ENCODE results near the gene CHCHD3.
"Not testable (repeated sequence)": the region's sequence is repeated elsewhere in the genome, so short reads cannot be mapped to it uniquely, and the experiment has no call there.

The CHCHD3 gene

DNA sequence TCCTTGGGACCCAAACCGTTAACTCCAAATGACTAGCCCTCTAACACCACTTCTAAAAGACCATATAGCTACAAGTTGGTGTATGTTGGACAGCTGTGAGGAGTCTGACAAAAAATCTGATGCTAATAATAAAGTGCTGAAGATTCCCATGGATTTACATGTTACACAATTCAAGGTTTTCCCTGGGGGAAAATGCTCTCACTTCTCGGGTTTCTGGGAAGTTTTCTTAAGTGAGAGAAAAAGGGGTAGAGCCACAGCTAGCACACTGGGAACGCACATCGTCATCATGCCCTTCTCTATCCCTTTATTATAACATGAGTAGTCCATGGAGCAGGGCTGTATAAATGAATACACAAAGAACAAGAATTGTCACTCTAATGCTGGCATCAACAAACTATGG lies 162.1 kb downstream of the CHCHD3 start:
- WGBS (ENCODE audit: insufficient coverage, insufficient read length), result no CpG with 5 or more reads among the region's 4 CpGs
- DNase-seq (ENCODE audit: low read depth, low spot score), result no peak
- Histone ChIP-seq H3K27ac (ENCODE audit: low read length) (no peak overlapping the region), H3K36me3 (ENCODE audit: control insufficient read depth, insufficient read depth, low read length) (no peaks in the 10 kb centered on the region), H3K4me3 (ENCODE audit: low read length) (no peak overlapping the region), H3K27me3 (ENCODE audit: control insufficient read depth, insufficient read depth, low read length) (no peaks in the 10 kb centered on the region), H3K4me1 (ENCODE audit: control insufficient read depth, insufficient read depth, low read length) (no peaks in the 10 kb centered on the region), H3K9me3 (ENCODE audit: control insufficient read depth, insufficient read depth, low read length) (no peaks in the 10 kb centered on the region)

- Histone ChIP-seq H3K36me3 (ENCODE audit: control insufficient read depth, insufficient read depth, low read length) (no peaks in the 10 kb centered on the region), H3K4me3 (ENCODE audit: low read length) (no peak overlapping the region), H3K9me3 (ENCODE audit: control insufficient read depth, insufficient read depth, low read length) (no peaks in the 10 kb centered on the region), H3K4me1 (ENCODE audit: control insufficient read depth, insufficient read depth, low read length) (no peaks in the 10 kb centered on the region), H3K27me3 (ENCODE audit: control insufficient read depth, insufficient read depth, low read length) (no peaks in the 10 kb centered on the region), H3K27ac (ENCODE audit: low read length) (no peak overlapping the region)
- no peak for DNase-seq (ENCODE audit: low read depth, low spot score)
- WGBS (ENCODE audit: insufficient coverage, insufficient read length), result no CpG with 5 or more reads among the region's 2 CpGs
These were observed 166.2 kb downstream of the CHCHD3 start for GRCh38 chr7:132915647-132916046.

- Histone ChIP-seq H3K4me3 (ENCODE audit: low read length) (no peak overlapping the region), H3K9me3 (ENCODE audit: control insufficient read depth, insufficient read depth, low read length) (no peaks in the 10 kb centered on the region), H3K27me3 (ENCODE audit: control insufficient read depth, insufficient read depth, low read length) (no peaks in the 10 kb centered on the region), H3K27ac (ENCODE audit: low read length) (no peak overlapping the region), H3K4me1 (ENCODE audit: control insufficient read depth, insufficient read depth, low read length) (no peaks in the 10 kb centered on the region), H3K36me3 (ENCODE audit: control insufficient read depth, insufficient read depth, low read length) (no peaks in the 10 kb centered on the region)
- DNase-seq (ENCODE audit: low read depth, low spot score), result no peak
- WGBS (ENCODE audit: insufficient coverage, insufficient read length), result no CpG with 5 or more reads among the region's 5 CpGs
These were observed 171.2 kb downstream of the CHCHD3 start for GRCh38 chr7:132910657-132911056.

- Histone ChIP-seq H3K27ac (ENCODE audit: low read length) (no peak overlapping the region), H3K9me3 (ENCODE audit: control insufficient read depth, insufficient read depth, low read length) (no peaks in the 10 kb centered on the region), H3K36me3 (ENCODE audit: control insufficient read depth, insufficient read depth, low read length) (no peaks in the 10 kb centered on the region), H3K4me1 (ENCODE audit: control insufficient read depth, insufficient read depth, low read length) (no peaks in the 10 kb centered on the region), H3K4me3 (ENCODE audit: low read length) (no peak overlapping the region), H3K27me3 (ENCODE audit: control insufficient read depth, insufficient read depth, low read length) (no peaks in the 10 kb centered on the region)
- WGBS (ENCODE audit: insufficient coverage, insufficient read length), result no CpG with 5 or more reads among the region's 3 CpGs
- DNase-seq (ENCODE audit: low read depth, low spot score), result no peak
These were observed 174.4 kb downstream of the CHCHD3 start for GRCh38 chr7:132907380-132907940.

GRCh38 chr7:132906193-132906835 lies 175.6 kb downstream of the CHCHD3 start:
- no CpG with 5 or more reads among the region's 7 CpGs for WGBS (ENCODE audit: insufficient coverage, insufficient read length)
- no peak for DNase-seq (ENCODE audit: low read depth, low spot score)

DNA sequence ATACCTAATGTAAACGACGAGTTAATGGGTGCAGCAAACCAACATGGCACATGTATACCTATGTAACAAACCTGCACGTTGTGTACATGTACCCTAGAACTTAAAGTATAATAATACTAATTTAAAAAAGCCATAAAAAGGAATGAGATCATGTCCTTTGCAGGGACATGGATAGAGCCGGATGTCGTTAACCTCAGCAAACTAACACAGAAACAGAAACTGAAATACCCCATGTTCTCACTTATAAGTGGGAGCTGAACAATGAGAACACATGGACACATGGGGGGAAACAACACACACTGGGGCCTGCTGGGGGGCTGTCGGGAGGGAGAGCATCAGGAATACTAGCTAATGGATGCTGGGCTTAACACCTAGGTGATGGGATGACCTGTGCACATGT lies 176.8 kb downstream of the CHCHD3 start:
- H3K9me3 ChIP-seq (ENCODE audit: control insufficient read depth, insufficient read depth, low read length); H3K4me1 ChIP-seq (ENCODE audit: control insufficient read depth, insufficient read depth, low read length); H3K27ac ChIP-seq (ENCODE audit: low read length); DNase-seq (ENCODE audit: low read depth, low spot score); H3K36me3 ChIP-seq (ENCODE audit: control insufficient read depth, insufficient read depth, low read length); H3K4me3 ChIP-seq (ENCODE audit: low read length); H3K27me3 ChIP-seq (ENCODE audit: control insufficient read depth, insufficient read depth, low read length): not testable (repeated sequence)
- WGBS (ENCODE audit: insufficient coverage, insufficient read length), result no CpG with 5 or more reads among the region's 6 CpGs

More at GRCh38 chr7:132906193-132906835, 175.6 kb downstream of the CHCHD3 start:
- no peak overlapping the region for H3K4me3 ChIP-seq (ENCODE audit: low read length)
- H3K4me1 ChIP-seq (ENCODE audit: control insufficient read depth, insufficient read depth, low read length), result no peaks in the 10 kb centered on the region
- H3K9me3 ChIP-seq (ENCODE audit: control insufficient read depth, insufficient read depth, low read length), result no peaks in the 10 kb centered on the region
- no peak overlapping the region for H3K27ac ChIP-seq (ENCODE audit: low read length)
- H3K36me3 ChIP-seq (ENCODE audit: control insufficient read depth, insufficient read depth, low read length), result no peaks in the 10 kb centered on the region
- H3K27me3 ChIP-seq (ENCODE audit: control insufficient read depth, insufficient read depth, low read length), result no peaks in the 10 kb centered on the region

- no peak overlapping the region for H3K27ac ChIP-seq (ENCODE audit: low read length)
- no peak overlapping the region for H3K4me3 ChIP-seq (ENCODE audit: low read length)
- H3K36me3 ChIP-seq (ENCODE audit: control insufficient read depth, insufficient read depth, low read length), result no peaks in the 10 kb centered on the region
- DNase-seq (ENCODE audit: low read depth, low spot score), result no peak
- no peaks in the 10 kb centered on the region for H3K27me3 ChIP-seq (ENCODE audit: control insufficient read depth, insufficient read depth, low read length)
- no peaks in the 10 kb centered on the region for H3K4me1 ChIP-seq (ENCODE audit: control insufficient read depth, insufficient read depth, low read length)
- H3K9me3 ChIP-seq (ENCODE audit: control insufficient read depth, insufficient read depth, low read length), result no peaks in the 10 kb centered on the region
These were observed 177.7 kb downstream of the CHCHD3 start for GRCh38 chr7:132904209-132904608.

GRCh38 chr7:132902294-132902693 lies 179.6 kb downstream of the CHCHD3 start:
- not testable (repeated sequence) for H3K27me3 ChIP-seq (ENCODE audit: control insufficient read depth, insufficient read depth, low read length); H3K4me1 ChIP-seq (ENCODE audit: control insufficient read depth, insufficient read depth, low read length); H3K27ac ChIP-seq (ENCODE audit: low read length); DNase-seq (ENCODE audit: low read depth, low spot score); H3K4me3 ChIP-seq (ENCODE audit: low read length); H3K9me3 ChIP-seq (ENCODE audit: control insufficient read depth, insufficient read depth, low read length); H3K36me3 ChIP-seq (ENCODE audit: control insufficient read depth, insufficient read depth, low read length)
- no CpG with 5 or more reads among the region's 3 CpGs for WGBS (ENCODE audit: insufficient coverage, insufficient read length)

- no peak for DNase-seq (ENCODE audit: low read depth, low spot score)
- H3K27me3 ChIP-seq (ENCODE audit: control insufficient read depth, insufficient read depth, low read length), result no peaks in the 10 kb centered on the region
- no peaks in the 10 kb centered on the region for H3K36me3 ChIP-seq (ENCODE audit: control insufficient read depth, insufficient read depth, low read length)
- H3K9me3 ChIP-seq (ENCODE audit: control insufficient read depth, insufficient read depth, low read length), result no peaks in the 10 kb centered on the region
- WGBS (ENCODE audit: insufficient coverage, insufficient read length), result no CpG with 5 or more reads among the region's 4 CpGs
- H3K4me1 ChIP-seq (ENCODE audit: control insufficient read depth, insufficient read depth, low read length), result no peaks in the 10 kb centered on the region
- no peak overlapping the region for H3K27ac ChIP-seq (ENCODE audit: low read length)
- no peak overlapping the region for H3K4me3 ChIP-seq (ENCODE audit: low read length)
These were observed 180.6 kb downstream of the CHCHD3 start for GRCh38 chr7:132901241-132901640.

GRCh38 chr7:132899833-132900232 lies 182.1 kb downstream of the CHCHD3 start:
- no CpG with 5 or more reads among the region's 4 CpGs for WGBS (ENCODE audit: insufficient coverage, insufficient read length)
- Histone ChIP-seq H3K9me3 (ENCODE audit: control insufficient read depth, insufficient read depth, low read length) (no peaks in the 10 kb centered on the region), H3K4me1 (ENCODE audit: control insufficient read depth, insufficient read depth, low read length) (no peaks in the 10 kb centered on the region), H3K27me3 (ENCODE audit: control insufficient read depth, insufficient read depth, low read length) (no peaks in the 10 kb centered on the region), H3K27ac (ENCODE audit: low read length) (no peak overlapping the region), H3K36me3 (ENCODE audit: control insufficient read depth, insufficient read depth, low read length) (peaks cover 2% of the 10 kb centered on the region; the same call in 1 of the 2 replicates), H3K4me3 (ENCODE audit: low read length) (no peak overlapping the region)
- DNase-seq (ENCODE audit: low read depth, low spot score), result no peak

GRCh38 chr7:132898641-132899175 lies 183.2 kb downstream of the CHCHD3 start:
- not testable (repeated sequence) for H3K27ac ChIP-seq (ENCODE audit: low read length); DNase-seq (ENCODE audit: low read depth, low spot score); H3K36me3 ChIP-seq (ENCODE audit: control insufficient read depth, insufficient read depth, low read length); H3K4me3 ChIP-seq (ENCODE audit: low read length); H3K9me3 ChIP-seq (ENCODE audit: control insufficient read depth, insufficient read depth, low read length); H3K4me1 ChIP-seq (ENCODE audit: control insufficient read depth, insufficient read depth, low read length); H3K27me3 ChIP-seq (ENCODE audit: control insufficient read depth, insufficient read depth, low read length)
- no CpG with 5 or more reads among the region's 38 CpGs for WGBS (ENCODE audit: insufficient coverage, insufficient read length)

Measured in iPS DF 6.9 (cell line).